Stimulated activated CD4-positive, alpha-beta T cell treated with anti-CD3 and anti-CD28 coated beads, Interleukin-12 subunit alpha, Interleukin-12 subunit beta, amount 100 ng/mL, for 4 hours (primary cell): ENCODE measurements around the gene FBXO10.
"Not testable (repeated sequence)": the region's sequence is repeated elsewhere in the genome, so short reads cannot be mapped to it uniquely, and the experiment has no call there.

Experiments used
- DNase-seq: peaks from one replicate; pipeline ENCODE4 v3.0.0-alpha.2; 2020

The FBXO10 gene

GRCh38 chr9:37543468-37543867 lies 32.7 kb downstream of the FBXO10 start:
- no peak for DNase-seq

- DNase-seq = no peak
Observed at GRCh38 chr9:37542895-37543294, 33.3 kb downstream of the FBXO10 start.

- DNase-seq = no peak
Observed at GRCh38 chr9:37542488-37542887, 33.7 kb downstream of the FBXO10 start.

GRCh38 chr9:37541465-37541864 lies 34.7 kb downstream of the FBXO10 start:
- DNase-seq = no peak

GRCh38 chr9:37540634-37541033 lies 35.5 kb downstream of the FBXO10 start:
- no peak for DNase-seq

GRCh38 chr9:37539634-37540033 lies 36.5 kb downstream of the FBXO10 start:
- DNase-seq = no peak

- no peak for DNase-seq
Observed at GRCh38 chr9:37538099-37538498, 38.1 kb downstream of the FBXO10 start.

- no peak for DNase-seq
Observed at GRCh38 chr9:37534901-37535300, 41.3 kb downstream of the FBXO10 start.

GRCh38 chr9:37534412-37534811 lies 41.8 kb downstream of the FBXO10 start:
- DNase-seq = no peak

- no peak for DNase-seq
Observed at GRCh38 chr9:37531699-37532098, 44.5 kb downstream of the FBXO10 start.

- peak; percentile 62 for DNase-seq
Observed at GRCh38 chr9:37528652-37529471, 47.3 kb downstream of the FBXO10 start.

GRCh38 chr9:37523916-37524315 lies 52.3 kb downstream of the FBXO10 start:
- no peak for DNase-seq

- no peak for DNase-seq
Observed at GRCh38 chr9:37522971-37523370, 53.2 kb downstream of the FBXO10 start.

- DNase-seq = no peak
Observed at GRCh38 chr9:37521111-37521510, 55.1 kb downstream of the FBXO10 start.

- DNase-seq = no peak
Observed at GRCh38 chr9:37520641-37521040, 55.5 kb downstream of the FBXO10 start.

GRCh38 chr9:37517923-37518322 lies 58.3 kb downstream of the FBXO10 start:
- DNase-seq = no peak

- no peak for DNase-seq
Observed at GRCh38 chr9:37515620-37516258, 60.4 kb downstream of the FBXO10 start.

- no peak for DNase-seq
Observed at GRCh38 chr9:37514999-37515398, 61.2 kb downstream of the FBXO10 start.

GRCh38 chr9:37514415-37514814 lies 61.8 kb downstream of the FBXO10 start:
- not testable (repeated sequence) for DNase-seq

GRCh38 chr9:37512437-37512836 lies 63.7 kb downstream of the FBXO10 start:
- no peak for DNase-seq

GRCh38 chr9:37511016-37512010 lies 64.9 kb downstream of the FBXO10 start:
- DNase-seq = no peak

GRCh38 chr9:37510053-37510452 lies 66.1 kb downstream of the FBXO10 start:
- not testable (repeated sequence) for DNase-seq

GRCh38 chr9:37509536-37509935 lies 66.6 kb downstream of the FBXO10 start:
- DNase-seq = no peak
